PC-3 (cell line): ENCODE results near the gene PAX5. TPM values are rescaled to one million over a fixed set of nuclear protein-coding genes. Genes with fewer than 3 reads are reported as not detected.

Source experiments
- ATAC-seq: fragments of 200-7000 bp; cut with Tn5 transposase; 2 replicates; pipeline ENCODE4 v1.9.1; 2020; ENCODE audit warnings: mild to moderate bottlenecking, moderate library complexity
- BruUV-seq: library from RNA; stranded (reverse); fragments of 400-500 nt; replicated peaks from 2 replicates; lab custom pipeline; 2021; lab: Mats Ljungman, UMichigan
- CTCF ChIA-PET: fragments of 300-600 bp; sonication (Branson Sonifier 250); formaldehyde crosslinking; loops from one replicate; lab custom pipeline; 2022; ENCODE audit warnings: antibody characterized with exemption; lab: Charles Lee
- POLR2A ChIA-PET: fragments of 300-600 bp; sonication (Branson Sonifier 250); formaldehyde crosslinking; loops from one replicate; lab custom pipeline; 2022; ENCODE audit warnings: antibody characterized with exemption; ENCODE audit not compliant: unreplicated experiment; lab: Charles Lee
- DNase-seq: peaks from one replicate; pipeline ENCODE4 v3.0.0-alpha.2; 2015
- H2AFZ ChIP-seq: fragments of 300-600 bp; sonication (generic); 2 replicates; pipeline ENCODE4 v1.6.0; 2016; ENCODE audit warnings: antibody characterized with exemption, low read length
- H3F3A ChIP-seq: fragments of 300-600 bp; sonication (generic); one replicate; pipeline ENCODE4 v1.6.0; 2017; ENCODE audit warnings: antibody characterized with exemption, low read length, control low read depth, mild to moderate bottlenecking; ENCODE audit not compliant: unreplicated experiment
- H3K27ac ChIP-seq: fragments of 300-600 bp; sonication (generic); 2 replicates; pipeline ENCODE4 v1.5.1; 2016; ENCODE audit warnings: mild to moderate bottlenecking, low read length
- H3K27me3 ChIP-seq: fragments of 300-600 bp; sonication (generic); 2 replicates; pipeline ENCODE4 v1.6.1; 2016; ENCODE audit warnings: low read length, mixed read lengths
- H3K36me3 ChIP-seq: fragments of 300-600 bp; sonication (generic); 2 replicates; pipeline ENCODE4 v1.6.1; 2016; ENCODE audit warnings: low read depth, mixed run types, low read length, mixed read lengths
- H3K4me1 ChIP-seq: fragments of 300-600 bp; sonication (generic); 2 replicates; pipeline ENCODE4 v1.5.1; 2016; ENCODE audit warnings: low read length; ENCODE audit not compliant: insufficient read depth
- H3K4me2 ChIP-seq: fragments of 300-600 bp; sonication (generic); 2 replicates; pipeline ENCODE4 v1.6.0; 2016; ENCODE audit warnings: low read length
- H3K4me3 ChIP-seq: fragments of 300-600 bp; sonication (generic); 2 replicates; pipeline ENCODE4 v1.5.1; 2016; ENCODE audit warnings: mild to moderate bottlenecking, low read length, mixed read lengths
- H3K79me2 ChIP-seq: fragments of 300-600 bp; sonication (generic); 2 replicates; pipeline ENCODE4 v1.6.1; 2017; ENCODE audit warnings: low read length, mixed read lengths
- H3K9ac ChIP-seq: fragments of 300-600 bp; sonication (generic); 2 replicates; pipeline ENCODE4 v1.6.0; 2016; ENCODE audit warnings: mild to moderate bottlenecking, low read length
- H3K9me2 ChIP-seq: fragments of 300-600 bp; sonication (generic); replicated peaks from 2 replicates; pipeline ENCODE4 v1.6.1; 2016; ENCODE audit warnings: mixed run types, low read length, mixed read lengths
- H3K9me3 ChIP-seq: fragments of 300-600 bp; sonication (generic); 2 replicates; pipeline ENCODE4 v1.6.1; 2016; ENCODE audit warnings: low read length, mixed read lengths
- H4K20me1 ChIP-seq: fragments of 300-600 bp; sonication (generic); 2 replicates; pipeline ENCODE4 v1.6.1; 2016; ENCODE audit warnings: low read length, mixed read lengths
- CTCF ChIP-seq: fragments of 300-600 bp; sonication (generic); conservative IDR thresholded peaks from 2 replicates; pipeline ENCODE4 v1.5.1; 2017; ENCODE audit warnings: antibody characterized with exemption, low read depth, mild to moderate bottlenecking, low read length
- EZH2 ChIP-seq: fragments of 300-600 bp; sonication (generic); IDR thresholded peaks from one replicate; pipeline ENCODE4 v1.6.1; 2017; ENCODE audit warnings: antibody characterized with exemption, mild to moderate bottlenecking, low read length; ENCODE audit not compliant: unreplicated experiment
- EZH2phosphoT487 ChIP-seq: fragments of 300-600 bp; sonication (generic); IDR thresholded peaks from 2 replicates; pipeline ENCODE4 v1.6.1; 2018; ENCODE audit warnings: mild to moderate bottlenecking, antibody characterized with exemption, low read length, borderline replicate concordance
- intact Hi-C: fragments of 100-400 bp; cut with micrococcal nuclease; formaldehyde crosslinking; loops from 2 replicates; pipeline ENCODE4 v1.9.0; 2023
- total RNA-seq: library from RNA; depleted of rRNA; stranded (reverse); fragments of >200 nt; gene quantifications from 2 replicates; pipeline ENCODE4 v1.2.3, GENCODE V29; 2014

PAX5 gene
- total RNA-seq, 1 experiment from 2014 or later = not detected

GRCh38 chr9:36940881-36941280 lies 93.2 kb downstream of the PAX5 start:
- Histone ChIP-seq H3K4me2 (no peak overlapping the region), H3K4me3 (no peak overlapping the region), H3K79me2 (no peaks in the 10 kb centered on the region), H3K9me2 (no peaks in the 10 kb centered on the region), H4K20me1 (no peaks in the 10 kb centered on the region), H2AFZ (no peak overlapping the region), H3K9me3 (no peaks in the 10 kb centered on the region), H3K27ac (no peak overlapping the region), H3K9ac (no peak overlapping the region), H3K27me3 (no peaks in the 10 kb centered on the region), H3F3A (no peaks in the 10 kb centered on the region), H3K36me3 (no peaks in the 10 kb centered on the region), H3K4me1 (no peaks in the 10 kb centered on the region)
- ATAC-seq (no peak), DNase-seq (no peak)
- ChIA-PET POLR2A (interaction anchor here (0.5 kb wide), 1 partner anchor 17 kb away, joined by 15 read pairs; no protein-coding TSS in a partner anchor), CTCF (no interaction called here)
- no peak for TF ChIP-seq EZH2
- TF ChIP-seq CTCF = no peak
- TF ChIP-seq EZH2phosphoT487 = no peak
- no TSS peak for BruUV-seq
- intact Hi-C loops = no loop called here

- no peak for TF ChIP-seq CTCF
- TF ChIP-seq EZH2 = no peak
- TF ChIP-seq EZH2phosphoT487 = no peak
- Histone ChIP-seq H3F3A (no peaks in the 10 kb centered on the region), H3K79me2 (no peaks in the 10 kb centered on the region), H3K4me2 (no peak overlapping the region), H3K27me3 (no peaks in the 10 kb centered on the region), H4K20me1 (no peaks in the 10 kb centered on the region), H3K9me2 (no peaks in the 10 kb centered on the region), H3K9ac (no peak overlapping the region), H3K27ac (no peak overlapping the region), H3K9me3 (no peaks in the 10 kb centered on the region), H3K36me3 (no peaks in the 10 kb centered on the region), H3K4me3 (no peak overlapping the region), H3K4me1 (no peaks in the 10 kb centered on the region), H2AFZ (no peak overlapping the region)
- no peak for DNase-seq
- CTCF ChIA-PET = no interaction called here
- ATAC-seq = no peak
- POLR2A ChIA-PET = no interaction called here
- intact Hi-C loops = no loop called here
- no TSS peak for BruUV-seq
Observed at GRCh38 chr9:36940500-36940853, 93.6 kb downstream of the PAX5 start.

- H3K27me3 ChIP-seq = no peaks in the 10 kb centered on the region
- no peaks in the 10 kb centered on the region for H3F3A ChIP-seq
- H3K4me3 ChIP-seq = no peak overlapping the region
- ATAC-seq (no peak), DNase-seq (no peak)
- H3K9me3 ChIP-seq = no peaks in the 10 kb centered on the region
- H3K9me2 ChIP-seq = no peaks in the 10 kb centered on the region
- no peak overlapping the region for H3K4me2 ChIP-seq
- H3K79me2 ChIP-seq = no peaks in the 10 kb centered on the region
- BruUV-seq = no TSS peak
- no peaks in the 10 kb centered on the region for H3K4me1 ChIP-seq
- CTCF ChIA-PET = no interaction called here
- H2AFZ ChIP-seq = no peak overlapping the region
- no peak for TF ChIP-seq EZH2phosphoT487
- no peak for TF ChIP-seq EZH2
- no peak for TF ChIP-seq CTCF
- H3K9ac ChIP-seq = no peak overlapping the region
- no peaks in the 10 kb centered on the region for H3K36me3 ChIP-seq
- intact Hi-C loops = no loop called here
- H3K27ac ChIP-seq = no peak overlapping the region
- POLR2A ChIA-PET = no interaction called here
- no peaks in the 10 kb centered on the region for H4K20me1 ChIP-seq
Observed at GRCh38 chr9:36939655-36940499, 94.2 kb downstream of the PAX5 start.
